GM19452 (cell line): Measurements from ENCODE around the gene ZNF23.

ENCODE experiments used
- ATAC-seq: cut with Tn5 transposase; IDR thresholded peaks from one replicate; pipeline ENCODE4 v1.9.1; 2021; ENCODE audit not compliant: unreplicated experiment

ZNF23 gene

GRCh38 chr16:71472051-71472450 lies 10.0 kb upstream of the ZNF23 start:
- ATAC-seq, result no peak

GRCh38 chr16:71467810-71468209 lies 5.8 kb upstream of the ZNF23 start:
- no peak for ATAC-seq

- ATAC-seq, result no peak
These were observed 2.2 kb upstream of the ZNF23 start for GRCh38 chr16:71464231-71464630.

GRCh38 chr16:71460941-71461340 lies 1.1 kb downstream of the ZNF23 start:
- ATAC-seq, result no peak

- ATAC-seq, result no peak
These were observed 1.8 kb downstream of the ZNF23 start for GRCh38 chr16:71460236-71460635.

- no peak for ATAC-seq
These were observed 2.5 kb downstream of the ZNF23 start for GRCh38 chr16:71459510-71459909.

GRCh38 chr16:71456801-71457200 lies 5.2 kb downstream of the ZNF23 start:
- no peak for ATAC-seq

GRCh38 chr16:71453036-71453435 lies 9.0 kb downstream of the ZNF23 start:
- no peak for ATAC-seq

- ATAC-seq, result no peak
These were observed 13.0 kb downstream of the ZNF23 start for GRCh38 chr16:71449020-71449419.

GRCh38 chr16:71448274-71448866 lies 13.7 kb downstream of the ZNF23 start:
- ATAC-seq, result no peak

GRCh38 chr16:71443714-71444113 lies 18.3 kb downstream of the ZNF23 start:
- no peak for ATAC-seq

GRCh38 chr16:71442051-71442440 lies 20.0 kb downstream of the ZNF23 start, which contains the start of gene TLE7:
TLE7 (minus strand) TSS chr16:71442054; CDS start chr16:71433324, 8,730 bp downstream.
- no peak for ATAC-seq

- no peak for ATAC-seq
These were observed 20.5 kb downstream of the ZNF23 start for GRCh38 chr16:71441348-71442050.

GRCh38 chr16:71440669-71441347 lies 21.2 kb downstream of the ZNF23 start:
- no peak for ATAC-seq

GRCh38 chr16:71439523-71439922 lies 22.5 kb downstream of the ZNF23 start:
- ATAC-seq, result no peak

GRCh38 chr16:71436473-71436872 lies 25.6 kb downstream of the ZNF23 start:
- no peak for ATAC-seq

- no peak for ATAC-seq
These were observed 29.1 kb downstream of the ZNF23 start for GRCh38 chr16:71432906-71433305.

- no peak for ATAC-seq
These were observed 30.1 kb downstream of the ZNF23 start for GRCh38 chr16:71431991-71432390.

GRCh38 chr16:71431176-71431575 lies 30.9 kb downstream of the ZNF23 start:
- no peak for ATAC-seq

GRCh38 chr16:71430744-71431143 lies 31.3 kb downstream of the ZNF23 start:
- ATAC-seq, result no peak

- ATAC-seq, result no peak
These were observed 32.5 kb downstream of the ZNF23 start for GRCh38 chr16:71429581-71429980.

GRCh38 chr16:71428883-71429282 lies 33.2 kb downstream of the ZNF23 start:
- ATAC-seq, result no peak
